Activated T-cell treated with anti-CD3 and anti-CD28 coated beads for 4 hours (primary cell): ENCODE data around the gene PSMD2.
"Not testable (repeated sequence)": the region's sequence is repeated elsewhere in the genome, so short reads cannot be mapped to it uniquely, and the experiment has no call there.

Experiments used
- DNase-seq: peaks from one replicate; pipeline ENCODE4 v3.0.0-alpha.2; 2020

The PSMD2 gene

DNA sequence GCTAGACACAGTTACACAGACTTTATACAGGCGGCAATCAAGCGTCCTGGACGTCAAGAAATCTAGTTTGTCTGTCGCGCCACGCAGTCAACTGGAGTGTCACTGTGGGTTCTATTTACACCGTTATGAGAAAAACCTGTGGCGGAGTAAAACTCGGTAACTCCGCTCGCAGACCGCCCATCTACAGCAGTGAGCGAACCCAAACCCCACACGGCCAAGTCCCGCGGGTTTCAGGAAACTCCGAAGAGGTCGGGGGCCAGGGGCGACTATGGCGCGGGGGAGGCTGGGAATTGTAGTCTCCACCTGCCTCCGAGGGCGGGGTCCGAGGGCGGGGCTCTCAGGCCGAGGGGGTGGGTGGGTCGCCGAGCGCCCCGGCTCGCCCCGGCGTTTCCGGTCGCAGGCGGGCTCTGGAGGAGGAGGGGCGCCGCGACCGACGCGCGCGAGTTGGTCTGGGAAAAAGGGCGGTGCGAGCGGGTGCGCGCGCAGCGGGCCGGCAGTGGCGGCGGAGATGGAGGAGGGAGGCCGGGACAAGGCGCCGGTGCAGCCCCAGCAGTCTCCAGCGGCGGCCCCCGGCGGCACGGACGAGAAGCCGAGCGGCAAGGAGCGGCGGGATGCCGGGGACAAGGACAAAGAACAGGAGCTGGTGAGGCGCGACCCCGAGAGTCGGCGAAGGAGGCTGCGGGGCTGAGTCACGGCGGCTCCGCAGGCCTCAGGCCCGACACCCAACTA, at the start of gene PSMD2:
Gene PSMD2 (plus strand): TSS at position 483 of the 729 bp plus-strand sequence. CDS start 26 bp downstream, at position 509.
- DNase-seq, result peak; percentile 99

DNA sequence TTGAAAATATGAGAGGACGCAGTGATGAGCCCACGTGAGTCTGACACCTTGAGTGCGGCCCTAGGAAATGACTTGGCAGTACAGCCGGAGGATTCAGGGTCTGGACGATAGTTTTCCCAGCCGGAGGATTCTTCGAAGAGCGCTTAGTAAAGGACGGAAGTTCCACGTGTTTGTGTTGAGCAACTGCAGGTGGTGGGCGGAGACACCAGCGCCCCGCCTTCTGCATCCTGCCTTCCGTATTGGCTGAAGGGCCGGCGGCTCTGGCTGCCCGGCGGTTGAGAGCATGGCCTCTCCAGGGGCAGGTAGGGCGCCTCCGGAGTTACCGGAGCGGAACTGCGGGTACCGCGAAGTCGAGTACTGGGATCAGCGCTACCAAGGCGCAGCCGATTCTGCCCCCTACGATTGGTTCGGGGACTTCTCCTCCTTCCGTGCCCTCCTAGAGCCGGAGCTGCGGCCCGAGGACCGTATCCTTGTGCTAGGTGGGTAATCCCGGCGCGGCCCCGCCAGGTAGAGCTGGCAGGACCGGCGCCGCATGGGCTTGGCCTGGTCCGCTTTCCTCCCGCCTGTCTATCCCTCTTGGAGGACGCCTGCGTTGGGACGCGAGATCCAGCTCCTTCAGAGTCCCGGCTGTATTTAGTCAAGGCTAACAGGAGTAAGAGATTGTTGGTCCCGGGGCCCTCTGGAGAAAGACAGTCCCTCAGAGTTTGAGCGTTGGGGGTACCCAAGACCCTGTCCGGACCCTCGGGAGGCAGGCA, 49.5 kb upstream of the PSMD2 start, which contains the start of gene EEF1AKMT4:
Gene EEF1AKMT4 (plus strand): TSS at position 261 of the 755 bp plus-strand sequence. CDS start 23 bp downstream, at position 284.
- DNase-seq, result peak; percentile 89

DNA sequence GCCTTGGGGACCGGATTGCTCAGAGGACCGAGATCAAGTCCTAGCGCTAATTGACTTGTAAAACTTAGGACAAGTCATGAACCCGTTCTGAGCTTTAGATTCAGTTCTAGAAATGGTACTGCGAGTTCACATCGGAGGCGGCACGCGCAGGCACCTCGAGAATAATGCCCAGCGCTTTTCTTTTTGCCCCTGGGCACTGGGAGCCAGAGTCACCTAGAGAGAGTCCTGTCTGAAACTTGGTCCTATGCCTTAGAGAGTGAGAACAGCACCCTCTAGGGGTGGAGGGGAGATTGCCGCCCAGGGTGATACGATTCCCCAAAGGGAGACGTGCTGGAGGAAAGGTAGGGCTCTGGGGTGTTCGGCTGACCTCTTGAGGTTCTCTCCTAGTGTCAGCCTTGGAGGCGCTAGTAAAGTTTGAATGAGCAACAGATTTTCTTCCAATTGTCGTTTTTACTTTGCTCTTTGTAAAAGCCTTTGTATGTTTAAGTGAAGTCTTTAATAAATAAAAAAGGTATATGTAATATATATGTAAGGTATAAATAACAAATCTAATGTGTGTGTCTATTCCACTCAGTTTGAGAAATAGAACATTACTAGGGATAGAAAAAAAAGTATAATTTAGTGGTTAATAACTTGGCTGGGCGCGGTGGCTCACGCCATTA, 48.7 kb upstream of the PSMD2 start:
- DNase-seq, result peak; percentile 90

DNA sequence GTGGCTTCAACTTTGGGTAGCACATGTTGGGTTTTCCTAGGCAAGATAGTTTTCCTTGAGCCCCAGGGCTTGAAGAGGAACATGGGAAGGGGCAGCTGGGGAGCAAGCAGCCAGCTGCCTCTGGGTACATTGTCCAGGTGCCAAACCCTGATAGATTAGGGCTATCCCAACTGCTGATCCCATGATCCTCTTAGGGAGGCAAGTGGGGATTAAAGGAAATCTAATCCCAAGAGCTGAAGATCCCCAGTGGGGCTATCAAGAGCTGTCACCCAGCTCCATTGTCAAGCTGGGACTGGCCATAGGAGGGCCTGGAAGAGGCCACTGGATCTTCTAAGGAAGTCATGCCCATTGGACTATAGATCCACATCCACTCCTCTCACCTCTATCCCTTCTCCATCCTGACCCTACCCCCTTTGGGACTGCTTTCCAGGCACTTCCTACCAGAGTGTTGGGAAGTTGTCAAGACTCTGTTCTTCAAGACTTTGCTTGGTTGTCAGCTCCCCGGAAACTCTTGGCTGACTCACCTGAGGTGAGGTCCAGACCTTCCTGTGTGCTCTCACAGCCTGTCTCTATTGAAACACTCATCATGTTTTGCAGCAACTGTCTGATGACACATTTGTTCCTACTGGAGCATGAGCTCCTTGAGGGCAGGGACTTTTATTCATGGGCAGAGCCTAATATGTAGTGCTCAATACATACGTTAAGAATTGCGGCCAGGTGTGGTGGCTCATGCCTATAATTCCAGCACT, 43.6 kb upstream of the PSMD2 start:
- DNase-seq, result no peak

DNA sequence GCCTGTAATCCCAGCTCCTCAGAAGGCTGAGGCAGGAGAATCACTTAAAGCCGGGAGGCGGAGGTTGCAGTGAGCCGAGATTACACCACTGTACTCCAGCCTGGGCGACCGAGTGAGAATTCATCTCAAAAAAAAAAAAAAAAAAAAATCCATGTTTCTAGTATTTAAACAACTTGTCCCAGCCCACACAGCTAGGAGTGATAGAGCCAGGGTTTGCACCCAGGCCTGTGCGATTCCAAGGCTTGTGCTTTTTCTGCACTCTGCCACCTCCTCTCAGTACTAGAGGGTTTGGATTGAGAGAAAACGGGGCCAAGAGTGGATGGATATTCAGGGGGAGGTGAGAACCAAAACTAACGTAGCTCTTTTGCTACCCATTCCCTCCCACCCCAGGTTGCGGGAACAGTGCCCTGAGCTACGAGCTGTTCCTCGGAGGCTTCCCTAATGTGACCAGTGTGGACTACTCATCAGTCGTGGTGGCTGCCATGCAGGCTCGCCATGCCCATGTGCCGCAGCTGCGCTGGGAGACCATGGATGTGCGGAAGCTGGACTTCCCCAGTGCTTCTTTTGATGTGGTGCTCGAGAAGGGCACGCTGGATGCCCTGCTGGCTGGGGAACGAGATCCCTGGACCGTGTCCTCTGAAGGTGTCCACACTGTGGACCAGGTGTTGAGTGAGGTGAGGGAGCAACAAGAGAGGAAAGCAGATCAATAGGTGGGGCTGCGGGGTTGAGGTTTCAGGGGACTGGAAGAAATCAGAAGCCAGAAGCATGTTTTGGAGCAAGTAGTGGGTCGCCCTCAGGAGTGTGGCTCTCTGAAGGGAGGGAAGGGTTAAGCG, 41.7 kb upstream of the PSMD2 start:
- no peak for DNase-seq

DNA sequence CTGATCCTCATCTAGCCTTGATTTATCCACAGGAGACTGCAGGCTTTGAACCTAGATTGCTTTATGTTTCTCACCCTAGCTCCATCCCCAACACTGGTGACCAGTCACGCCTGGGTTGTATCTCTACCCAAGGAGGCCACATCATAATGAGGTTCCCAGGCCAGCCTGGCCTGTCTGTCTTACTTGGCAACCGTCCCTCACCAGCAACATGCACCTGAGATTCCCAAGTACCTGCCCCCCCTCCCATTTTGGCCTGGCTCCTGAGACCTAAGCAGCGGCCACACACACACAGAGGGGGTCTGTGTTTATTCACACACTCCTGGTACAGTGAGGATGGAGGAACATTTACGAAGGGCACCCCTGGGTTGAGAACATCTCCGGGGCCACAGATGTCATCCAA, 40.1 kb upstream of the PSMD2 start:
- DNase-seq, result no peak

DNA sequence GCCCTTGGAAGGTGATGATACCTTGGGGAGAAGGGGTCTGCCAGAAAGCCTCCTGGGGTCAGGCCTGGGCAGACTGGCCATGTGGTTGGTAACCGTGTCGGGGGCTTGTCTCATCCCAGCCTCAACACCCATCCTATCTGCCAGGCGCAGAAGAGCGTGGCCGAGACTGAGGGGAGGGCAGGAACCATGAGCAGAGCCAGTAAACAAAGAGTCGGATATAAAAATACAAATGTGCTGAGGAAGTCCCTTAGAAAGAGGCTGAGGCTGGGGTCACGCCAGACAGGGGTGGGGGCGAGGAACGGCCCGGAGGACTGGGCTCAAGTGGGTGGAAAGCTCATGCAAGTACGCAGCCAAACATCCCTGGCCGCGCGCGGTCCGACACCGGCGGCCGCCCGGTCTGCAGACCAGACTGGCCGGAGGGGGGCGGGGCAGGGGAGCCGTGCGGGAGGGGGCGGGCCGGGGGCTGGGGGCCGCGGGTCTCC, 39.6 kb upstream of the PSMD2 start:
- DNase-seq, result no peak

DNA sequence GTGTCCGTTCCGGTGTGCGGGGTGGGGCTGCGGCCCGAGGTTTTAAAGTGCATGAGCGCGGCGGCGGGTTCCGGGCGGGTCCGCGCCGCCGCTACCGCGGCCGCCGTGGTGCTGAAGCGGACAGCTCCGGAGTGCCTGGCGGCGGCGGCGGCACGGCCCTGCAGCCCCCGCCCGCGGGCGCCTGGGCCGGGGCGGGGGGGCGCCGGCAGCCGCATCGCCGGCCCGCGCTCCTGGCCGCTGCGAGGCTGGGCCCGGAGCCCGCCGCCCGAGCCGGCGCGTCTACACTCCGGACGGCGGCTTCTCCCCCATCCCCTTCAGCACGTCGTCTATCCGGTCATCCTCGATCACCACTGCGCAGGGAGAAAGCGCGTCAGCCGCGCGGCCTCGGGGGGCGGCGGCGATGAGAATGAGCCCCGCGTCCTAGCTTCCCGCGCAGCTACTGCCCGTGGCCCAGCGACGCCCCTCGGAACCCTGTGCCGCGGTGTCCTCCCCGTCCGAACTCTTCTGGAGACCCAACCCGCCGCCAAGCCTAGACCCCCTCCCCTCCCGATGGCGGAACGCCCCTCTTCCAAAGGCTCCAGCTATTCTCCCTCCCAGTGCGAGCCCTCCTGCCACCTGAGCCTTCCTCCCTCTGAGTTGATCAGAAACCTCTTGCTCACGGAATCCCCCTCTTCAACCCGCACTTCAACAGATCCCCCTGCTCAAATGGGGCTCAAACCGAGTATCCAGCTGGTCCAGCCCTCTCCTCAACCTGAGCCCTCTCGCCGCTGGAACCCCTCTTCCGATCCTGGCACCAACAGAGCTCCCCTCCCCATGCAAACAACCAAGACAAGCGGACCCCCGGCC, 38.9 kb upstream of the PSMD2 start:
- DNase-seq, result no peak

DNA sequence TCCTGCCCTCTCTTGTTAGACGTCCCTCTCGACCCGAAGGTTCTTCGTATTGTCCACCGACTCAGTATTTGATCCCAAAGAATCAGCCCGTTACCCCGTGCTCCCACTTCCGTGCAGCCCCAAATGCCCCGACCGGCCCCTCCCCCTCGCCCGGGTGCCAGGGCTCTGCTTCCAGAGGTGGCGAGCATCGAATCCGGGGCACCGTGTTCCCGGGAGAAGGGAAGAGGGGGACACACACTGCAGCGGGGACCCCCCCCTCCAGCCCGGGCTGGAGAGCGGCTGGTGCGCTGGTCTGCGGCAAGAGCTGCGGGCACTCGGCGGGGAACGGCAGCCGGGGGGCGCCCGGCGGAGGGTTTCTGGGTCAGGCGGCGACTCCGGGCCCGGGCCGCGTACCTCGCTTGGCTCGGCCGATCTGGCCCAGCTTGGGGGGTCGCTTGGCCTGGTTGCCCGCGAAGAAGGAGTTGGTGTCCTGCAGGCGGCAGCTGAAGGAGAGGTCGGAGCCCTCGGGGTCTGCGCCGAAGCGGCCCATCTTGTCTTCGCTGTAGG, 38.2 kb upstream of the PSMD2 start:
- no peak for DNase-seq

DNA sequence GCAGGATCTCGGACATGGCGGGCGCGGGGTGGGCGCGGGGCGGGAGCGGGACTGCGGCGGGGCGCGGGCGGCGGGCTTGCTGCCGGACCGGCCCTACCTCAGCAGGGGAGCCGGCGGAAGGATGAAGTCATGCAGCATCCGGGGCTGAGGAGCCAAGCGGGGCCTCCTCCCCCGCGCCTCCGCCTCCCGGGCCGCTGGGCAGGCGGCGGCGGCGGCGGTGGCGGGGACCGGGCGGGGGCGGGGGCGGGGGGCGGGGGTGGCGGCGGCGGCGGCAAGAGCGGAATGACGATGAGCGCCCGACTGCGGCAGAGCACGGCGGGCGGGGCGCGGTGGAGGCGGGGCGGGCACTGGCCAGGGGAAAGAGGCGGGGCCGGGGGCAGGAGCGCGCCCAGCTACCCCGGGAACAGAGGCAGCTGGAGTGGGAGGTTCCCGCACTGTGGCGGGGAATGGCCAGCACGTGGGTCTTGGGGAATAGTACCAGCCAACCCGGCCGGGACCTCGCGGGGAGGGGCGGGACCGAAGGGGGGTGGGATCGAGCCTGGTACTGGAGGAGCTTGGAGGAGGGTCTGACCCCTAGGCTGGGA, 37.7 kb upstream of the PSMD2 start, which contains the start of gene CAMK2N2:
Gene CAMK2N2 (minus strand): TSS at position 284 of the 584 bp plus-strand sequence. CDS start 268 bp downstream, at position 16.
- peak; percentile 33 for DNase-seq

DNA sequence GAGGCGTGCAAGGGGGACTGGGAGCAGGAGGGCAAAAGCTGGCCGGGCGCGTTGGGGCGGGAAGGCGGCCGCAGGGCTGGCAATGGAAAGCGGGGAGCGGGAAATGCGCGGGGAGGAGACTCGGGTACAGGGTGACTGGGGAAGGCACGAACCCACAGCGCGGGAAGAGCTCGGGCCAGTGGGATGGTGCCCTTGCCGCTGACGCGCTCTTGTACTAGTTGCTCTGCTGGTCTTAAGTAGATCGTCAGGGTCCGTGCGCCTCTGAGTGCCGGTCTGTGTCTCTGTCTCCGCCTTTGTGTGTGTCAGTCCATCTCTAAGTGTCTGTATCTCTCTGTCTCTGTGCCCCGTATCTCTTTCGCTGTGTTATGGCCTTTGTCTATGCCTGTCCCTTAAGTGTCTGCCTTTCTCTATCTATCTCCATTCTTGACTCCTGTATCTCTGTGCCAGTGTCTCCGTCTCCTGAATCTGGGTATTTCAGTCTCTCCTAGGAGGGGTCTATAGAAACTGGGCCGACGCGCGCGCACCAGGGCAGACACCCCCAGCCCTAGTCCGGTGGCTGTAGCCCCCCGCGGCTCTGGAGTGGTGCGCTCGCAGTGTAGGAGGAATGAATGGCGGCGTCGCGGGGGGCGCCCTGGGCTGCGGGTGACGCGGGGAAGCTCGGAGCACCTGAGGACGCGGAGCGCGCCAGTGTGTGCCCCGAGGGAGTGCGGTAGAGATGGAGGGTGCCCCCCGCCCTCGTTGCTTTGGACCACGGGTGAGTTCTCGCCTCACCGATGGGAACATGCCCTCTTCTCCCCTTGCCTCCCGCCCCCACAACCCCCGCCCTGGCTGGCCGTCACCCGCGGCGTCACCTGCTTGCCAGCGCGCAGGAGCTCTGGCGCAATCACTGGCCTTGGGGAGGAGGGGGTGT, 36.9 kb upstream of the PSMD2 start:
- DNase-seq, result peak; percentile 30

DNA sequence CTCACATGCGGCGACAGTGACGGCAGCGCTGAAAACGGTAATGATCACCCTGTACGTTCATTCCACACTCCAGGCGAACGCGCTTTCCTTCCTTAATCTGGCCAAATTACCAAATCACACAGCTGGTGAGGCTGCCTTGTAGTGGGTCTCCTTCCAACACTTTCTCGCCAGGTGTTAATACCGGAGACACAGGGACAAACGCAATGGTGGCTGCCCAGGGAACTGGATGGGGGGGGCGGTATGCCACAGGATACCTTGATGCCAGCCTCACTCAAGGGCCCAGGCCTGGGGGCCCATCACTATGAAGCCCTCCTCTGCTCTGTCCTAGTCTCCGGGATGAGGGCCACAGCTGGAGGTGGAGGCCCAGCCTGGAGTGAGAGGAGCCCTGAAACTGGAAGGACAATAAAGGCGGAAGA, 36.3 kb upstream of the PSMD2 start:
- no peak for DNase-seq

DNA sequence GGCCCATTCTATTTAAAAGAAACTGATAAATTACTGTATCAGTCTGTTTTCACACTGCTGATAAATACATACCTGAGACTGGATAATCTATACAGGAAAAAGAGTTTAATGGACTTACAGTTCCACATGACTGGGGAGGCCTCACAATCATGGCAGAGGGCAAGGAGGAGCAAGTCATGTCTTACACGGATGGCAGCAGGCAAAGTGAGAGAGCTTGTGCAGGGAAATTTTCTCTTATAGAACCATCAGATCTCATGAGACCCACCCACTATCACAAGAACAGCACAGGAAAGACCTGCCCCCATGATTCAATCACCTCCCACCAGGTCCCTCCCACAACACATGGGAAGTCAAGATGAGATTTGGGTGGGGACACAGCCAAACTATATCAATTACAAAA, 31.8 kb upstream of the PSMD2 start:
- not testable (repeated sequence) for DNase-seq

DNA sequence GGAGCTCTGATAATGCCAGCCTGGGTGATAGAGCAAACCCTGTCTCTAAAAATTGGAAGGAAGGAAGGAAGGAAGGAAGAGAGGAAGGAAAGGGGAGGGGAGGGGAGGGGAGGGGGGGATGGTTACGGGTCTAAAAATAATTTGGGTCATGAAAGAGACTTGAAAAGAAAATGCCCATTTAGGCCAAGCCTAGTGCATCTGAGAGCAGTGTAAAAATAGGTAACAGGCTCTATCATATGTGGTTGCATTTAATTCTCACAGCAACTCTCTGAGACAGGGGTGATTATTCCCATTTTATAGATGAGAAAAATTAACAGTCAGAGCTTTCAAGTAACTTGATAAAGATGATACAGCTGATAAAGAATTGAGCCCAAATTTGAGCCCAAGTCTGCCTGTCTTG, 26.8 kb upstream of the PSMD2 start:
- no peak for DNase-seq

DNA sequence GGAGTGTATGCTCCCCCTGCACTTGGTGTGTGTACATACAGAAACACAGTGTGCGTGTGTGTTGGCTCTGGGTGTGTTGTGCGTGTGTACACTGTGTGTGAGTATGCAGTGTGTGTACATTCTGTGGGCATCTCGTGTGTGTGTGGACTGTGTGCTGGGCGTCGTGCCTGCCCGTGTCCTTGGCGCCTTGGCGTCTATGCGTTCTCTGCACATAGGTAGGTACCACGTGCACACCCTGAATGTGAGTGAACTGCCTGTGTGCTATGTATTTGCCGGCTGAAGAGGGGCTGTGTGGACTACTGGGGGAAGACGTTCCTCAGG, 23.7 kb upstream of the PSMD2 start:
- no peak for DNase-seq

DNA sequence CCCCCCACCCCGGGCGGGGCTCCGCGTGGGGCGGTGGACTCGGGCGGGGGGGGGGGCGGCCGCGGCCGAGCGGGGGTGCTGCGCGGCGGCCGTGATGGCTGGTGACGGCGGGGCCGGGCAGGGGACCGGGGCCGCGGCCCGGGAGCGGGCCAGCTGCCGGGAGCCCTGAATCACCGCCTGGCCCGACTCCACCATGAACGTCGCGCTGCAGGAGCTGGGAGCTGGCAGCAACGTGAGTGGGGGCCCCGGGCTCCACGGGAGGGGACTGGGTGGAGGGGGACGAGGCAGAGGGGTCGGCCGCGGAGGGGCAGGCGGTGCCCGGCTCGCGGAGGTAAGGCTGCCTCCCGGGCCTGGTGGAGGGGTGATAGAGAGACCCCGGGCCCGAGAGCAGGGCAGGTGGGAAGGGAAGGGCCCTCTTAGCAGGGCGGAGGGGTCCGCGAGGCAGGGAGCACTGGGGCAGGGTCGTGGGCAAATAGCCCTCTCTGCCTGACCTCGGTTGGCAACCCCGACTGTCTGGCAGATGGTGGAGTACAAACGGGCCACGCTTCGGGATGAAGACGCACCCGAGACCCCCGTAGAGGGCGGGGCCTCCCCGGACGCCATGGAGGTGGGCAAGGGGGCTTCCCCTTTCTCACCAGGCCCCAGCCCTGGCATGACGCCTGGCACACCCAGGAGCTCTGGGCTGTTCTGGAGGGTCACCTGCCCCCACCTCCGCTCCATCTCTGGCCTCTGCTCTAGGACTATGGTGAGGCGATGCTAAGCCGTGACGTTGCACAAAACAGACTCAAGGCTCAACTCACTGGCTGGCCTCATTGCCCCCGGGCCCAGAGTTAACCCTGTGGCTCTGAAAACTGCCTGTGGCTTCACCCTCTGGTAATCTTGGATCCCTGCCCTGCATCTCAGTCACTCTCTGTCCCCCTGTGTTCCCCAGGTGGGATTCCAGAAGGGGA, 22.8 kb upstream of the PSMD2 start, which contains the start of gene ECE2:
Gene ECE2 (plus strand): TSS at position 62 of the 950 bp plus-strand sequence. CDS start 132 bp downstream, at position 194.
- no peak for DNase-seq

DNA sequence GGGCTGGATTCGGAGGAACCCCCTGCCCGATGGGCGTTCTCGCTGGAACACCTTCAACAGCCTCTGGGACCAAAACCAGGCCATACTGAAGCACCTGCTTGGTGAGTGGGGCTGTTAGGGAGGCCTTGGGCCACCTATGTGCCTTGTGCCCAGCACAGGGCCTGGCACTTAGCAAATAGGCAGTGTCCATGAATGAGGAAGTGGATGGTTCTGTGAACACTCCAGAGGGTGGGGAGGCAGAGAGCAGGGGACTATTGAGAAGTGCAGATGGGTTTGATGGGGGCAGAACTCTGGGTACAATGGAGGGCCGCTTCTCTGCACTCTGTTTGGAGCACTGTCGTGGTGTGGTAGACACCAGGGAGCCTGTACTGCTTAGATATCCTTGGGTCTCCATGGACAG, 21.7 kb upstream of the PSMD2 start:
- no peak for DNase-seq

DNA sequence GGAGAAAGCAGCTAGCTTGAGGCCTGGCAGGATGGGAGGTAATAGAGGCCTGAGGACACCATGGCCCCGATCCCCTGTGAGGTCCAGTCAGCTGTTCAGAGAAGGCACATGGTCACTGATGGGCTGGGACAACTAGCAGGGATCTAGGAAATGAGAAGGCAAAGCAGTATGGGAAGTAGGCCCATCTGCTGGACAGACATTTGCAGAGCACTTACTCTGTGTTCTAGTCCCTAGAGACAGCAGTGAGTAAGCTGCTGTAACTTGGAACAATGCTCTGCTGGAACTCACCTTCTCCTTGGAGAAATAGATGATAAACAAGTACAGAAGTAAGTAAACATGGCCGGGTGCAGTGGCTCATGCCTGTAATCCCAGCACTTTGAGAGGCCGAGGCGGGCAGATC, 16.1 kb upstream of the PSMD2 start:
- no peak for DNase-seq
